ENCODE measurements around the gene ZW10. TPM values are rescaled to one million over a fixed set of nuclear protein-coding genes. Genes with fewer than 3 reads are reported as not detected.

Gene ZW10
- total and polyA plus RNA-seq, 2 donors (not counting 1 experiment from before 2014, with no cell fraction given), result 4.8 to 11.9 TPM

DNA sequence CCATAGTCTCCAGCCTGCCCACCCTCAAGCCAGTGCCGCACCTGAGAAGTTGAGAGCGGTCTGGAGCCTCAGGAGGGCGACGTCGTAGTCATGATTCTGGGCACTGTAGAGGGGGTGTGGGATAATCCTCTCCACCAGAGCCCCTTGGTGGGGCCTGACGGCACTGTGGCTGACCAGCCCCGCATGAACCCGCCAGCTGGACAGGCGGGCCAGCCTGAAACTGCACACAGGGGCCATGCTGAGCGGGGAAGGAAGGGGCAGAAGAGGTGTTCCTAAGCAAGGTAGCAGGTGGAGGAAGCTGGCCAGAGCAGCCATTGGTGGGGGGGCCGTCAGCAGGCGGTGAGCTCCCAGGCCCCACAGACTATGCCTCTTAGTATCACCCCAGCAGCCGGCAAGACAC lies 80.5 kb downstream of the ZW10 start:
- Histone ChIP-seq H3K79me2 (ENCODE audit: control insufficient read depth, insufficient read depth, low read length) (no peaks in the 10 kb centered on the region), H2AFZ (ENCODE audit: insufficient read depth, low read depth, low read length, poor library complexity, severe bottlenecking) (no peak overlapping the region), H4K20me1 (ENCODE audit: control insufficient read depth, insufficient read depth, low read length, poor library complexity, severe bottlenecking) (no peaks in the 10 kb centered on the region), H3K27ac (ENCODE audit: low read length in 2 of 2) (no peak overlapping the region), H3K9me3 (ENCODE audit: control extremely low read depth in 1 of 3, control insufficient read depth in 2 of 3, insufficient read depth in 1 of 3, low read length in 2 of 3) (no peaks in the 10 kb centered on the region), H3K4me3 (ENCODE audit: control extremely low read depth in 1 of 5, extremely low read depth in 1 of 5, insufficient read depth in 1 of 5, low read depth in 2 of 5, low read length in 4 of 5) (no peak overlapping the region), H3K4me2 (replicated peaks; ENCODE audit: low read depth, low read length, poor library complexity, severe bottlenecking) (no peak overlapping the region), H3K27me3 (replicated peaks in 1 of 4; ENCODE audit: control extremely low read depth in 1 of 4, control insufficient read depth in 3 of 4, insufficient read depth in 4 of 4, low read length in 3 of 4) (no peaks in the 10 kb centered on the region), H3K9ac (ENCODE audit: low read length) (no peak overlapping the region), H3K36me3 (replicated peaks in 1 of 2; ENCODE audit: control extremely low read depth in 1 of 2, control insufficient read depth in 1 of 2, extremely low read depth in 1 of 2, insufficient read depth in 2 of 2, low read length in 1 of 2) (no peaks in the 10 kb centered on the region), H3K4me1 (ENCODE audit: control insufficient read depth in 2 of 2, insufficient read depth in 2 of 2, low read length in 2 of 2) (no peaks in the 10 kb centered on the region)
- no peak for ATAC-seq (ENCODE audit: low read depth)
- 97% methylated on average over 10 of the region's 13 CpGs for WGBS (ENCODE audit: insufficient coverage)
- no peak for TF ChIP-seq EZH2 (IDR thresholded peaks at IDR 0.05; ENCODE audit: borderline replicate concordance, insufficient read depth, low read depth, low read length, poor library complexity, severe bottlenecking)
- no peak for TF ChIP-seq CTCF (IDR thresholded peaks at IDR 0.05)
- CTCF ChIA-PET, result no interaction called here
- H3K4me1 Mint-ChIP-seq, result no peaks in the 10 kb centered on the region
- POLR2A ChIA-PET, result no interaction called here
- H3K27ac Mint-ChIP-seq, result no peak overlapping the region
- no peak overlapping the region for H3K4me3 Mint-ChIP-seq
- H3K9me3 Mint-ChIP-seq (ENCODE audit: insufficient read depth), result no peaks in the 10 kb centered on the region
- intact Hi-C loops (cut with micrococcal nuclease), result no loop called here
- no peaks in the 10 kb centered on the region for H3K27me3 Mint-ChIP-seq
- DNase-seq, result no peak

- Histone ChIP-seq H3K4me2 (replicated peaks; ENCODE audit: low read depth, low read length, poor library complexity, severe bottlenecking) (no peak overlapping the region), H3K4me1 (ENCODE audit: control insufficient read depth in 2 of 2, insufficient read depth in 2 of 2, low read length in 2 of 2) (no peaks in the 10 kb centered on the region), H3K27me3 (replicated peaks in 1 of 4; ENCODE audit: control extremely low read depth in 1 of 4, control insufficient read depth in 3 of 4, insufficient read depth in 4 of 4, low read length in 3 of 4) (no peaks in the 10 kb centered on the region), H2AFZ (ENCODE audit: insufficient read depth, low read depth, low read length, poor library complexity, severe bottlenecking) (no peak overlapping the region), H3K4me3 (ENCODE audit: control extremely low read depth in 1 of 5, extremely low read depth in 1 of 5, insufficient read depth in 1 of 5, low read depth in 2 of 5, low read length in 4 of 5) (no peak overlapping the region), H3K36me3 (replicated peaks in 1 of 2; ENCODE audit: control extremely low read depth in 1 of 2, control insufficient read depth in 1 of 2, extremely low read depth in 1 of 2, insufficient read depth in 2 of 2, low read length in 1 of 2) (no peaks in the 10 kb centered on the region), H4K20me1 (ENCODE audit: control insufficient read depth, insufficient read depth, low read length, poor library complexity, severe bottlenecking) (no peaks in the 10 kb centered on the region), H3K9ac (ENCODE audit: low read length) (no peak overlapping the region), H3K27ac (ENCODE audit: low read length in 2 of 2) (no peak overlapping the region), H3K79me2 (ENCODE audit: control insufficient read depth, insufficient read depth, low read length) (no peaks in the 10 kb centered on the region), H3K9me3 (ENCODE audit: control extremely low read depth in 1 of 3, control insufficient read depth in 2 of 3, insufficient read depth in 1 of 3, low read length in 2 of 3) (no peaks in the 10 kb centered on the region)
- Mint-ChIP-seq H3K4me3 (no peak overlapping the region), H3K27ac (no peak overlapping the region), H3K9me3 (ENCODE audit: insufficient read depth) (no peaks in the 10 kb centered on the region), H3K4me1 (peaks cover under 1% of the 10 kb centered on the region), H3K27me3 (no peaks in the 10 kb centered on the region)
- ATAC-seq (ENCODE audit: low read depth) (no peak), DNase-seq (no peak)
- CTCF ChIA-PET, result no interaction called here
- 92% methylated on average over 10 of the region's 15 CpGs for WGBS (ENCODE audit: insufficient coverage)
- no peak for TF ChIP-seq EZH2 (IDR thresholded peaks at IDR 0.05; ENCODE audit: borderline replicate concordance, insufficient read depth, low read depth, low read length, poor library complexity, severe bottlenecking)
- peak; percentile 26 for TF ChIP-seq CTCF (IDR thresholded peaks at IDR 0.05)
- intact Hi-C loops (cut with micrococcal nuclease), result no loop called here
- POLR2A ChIA-PET, result no interaction called here
Observed at GRCh38 chr11:113690619-113691569, 82.6 kb downstream of the ZW10 start.
